ENCODE measurements around the gene ATP6V1B1.

- no peak for TF ChIP-seq CREB5 (CRISPR knock-in tag; IDR thresholded peaks at IDR 0.05)
- no peak for TF ChIP-seq NR3C1 (CRISPR knock-in tag; IDR thresholded peaks at IDR 0.05)
- TF ChIP-seq FOS (IDR thresholded peaks at IDR 0.05; ENCODE audit: extremely low read depth, insufficient read length) = no peak
- no peak for TF ChIP-seq CHD4 (IDR thresholded peaks at IDR 0.05; ENCODE audit: insufficient read depth, insufficient replicate concordance, low read depth, low read length, poor library complexity, severe bottlenecking)
These were observed 8.5 kb downstream of the ATP6V1B1 start for GRCh38 chr2:70944111-70944690.
